ENCODE data around the gene GNB1.
A peak's percentile ranks its signal among the peaks of the same experiment; 100 is the strongest.

Gene GNB1

DNA sequence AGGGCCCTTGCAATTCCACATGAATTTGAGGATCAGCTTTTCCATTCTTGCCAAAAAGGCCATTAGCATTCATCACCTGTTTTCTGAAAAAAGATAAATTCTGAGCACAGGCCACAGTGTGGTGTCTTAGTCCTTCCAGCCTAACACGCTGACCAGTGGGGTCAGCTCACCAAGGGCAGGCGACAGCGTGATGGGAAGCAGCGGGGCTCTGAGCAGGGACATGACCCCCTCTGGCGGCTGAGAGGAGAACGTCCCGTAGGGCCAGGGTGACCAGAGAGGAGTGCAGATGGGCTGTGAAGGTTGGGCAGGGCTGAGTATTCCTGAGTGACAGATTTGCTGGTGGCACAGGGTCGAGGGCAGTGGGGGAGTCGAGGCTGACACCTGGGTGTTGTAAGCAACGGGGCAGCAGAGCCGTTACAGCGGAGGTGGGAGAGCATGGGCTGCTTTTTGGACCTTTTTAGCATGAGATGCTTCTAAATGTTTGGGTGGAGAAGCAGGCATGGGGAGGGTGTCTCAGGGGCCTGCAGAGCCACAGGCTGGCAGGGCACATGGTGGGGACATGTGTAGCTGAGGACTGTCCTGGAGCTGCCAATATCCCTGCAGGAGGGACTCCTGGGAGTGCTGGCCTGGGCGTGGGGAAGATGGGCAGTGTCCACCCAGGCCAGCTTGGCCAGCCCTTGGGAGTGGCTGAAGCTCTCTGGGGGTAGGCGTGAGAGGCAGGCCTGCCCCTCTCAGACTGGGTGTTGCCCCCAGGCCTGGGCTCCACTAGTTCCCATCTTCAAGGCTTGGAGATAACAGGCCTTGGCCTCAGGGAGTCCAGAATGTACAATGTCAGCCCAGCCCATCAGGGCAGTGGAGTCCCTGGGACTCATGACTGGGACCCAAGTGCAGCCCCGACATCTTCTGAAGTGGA is 15.6 kb upstream of the GNB1 start:
- H3K9me3 Mint-ChIP-seq: no peaks in the 10 kb centered on the region
- DNase-seq: peak; percentile 77
- H3K27me3 Mint-ChIP-seq: no peaks in the 10 kb centered on the region
- H3K4me3 Mint-ChIP-seq: no peak overlapping the region
- peaks cover 13% of the 10 kb centered on the region for H3K4me1 Mint-ChIP-seq (ENCODE audit: low read depth)
- peak overlapping the region; percentile 37 for H3K27ac Mint-ChIP-seq
- H3K36me3 Mint-ChIP-seq (ENCODE audit: low read depth): no peaks in the 10 kb centered on the region

GRCh38 chr1:1903224-1903623 is 12.3 kb upstream of the GNB1 start:
- H3K9me3 Mint-ChIP-seq: no peaks in the 10 kb centered on the region
- no peaks in the 10 kb centered on the region for H3K36me3 Mint-ChIP-seq (ENCODE audit: low read depth)
- H3K27me3 Mint-ChIP-seq: no peaks in the 10 kb centered on the region
- peaks cover 8% of the 10 kb centered on the region for H3K4me1 Mint-ChIP-seq (ENCODE audit: low read depth)
- H3K27ac Mint-ChIP-seq: no peak overlapping the region
- no peak overlapping the region for H3K4me3 Mint-ChIP-seq
- no peak for DNase-seq

- Mint-ChIP-seq H3K27ac (no peak overlapping the region), H3K9me3 (no peaks in the 10 kb centered on the region)
Observed at GRCh38 chr1:1901641-1902294, 10.9 kb upstream of the GNB1 start.

DNA sequence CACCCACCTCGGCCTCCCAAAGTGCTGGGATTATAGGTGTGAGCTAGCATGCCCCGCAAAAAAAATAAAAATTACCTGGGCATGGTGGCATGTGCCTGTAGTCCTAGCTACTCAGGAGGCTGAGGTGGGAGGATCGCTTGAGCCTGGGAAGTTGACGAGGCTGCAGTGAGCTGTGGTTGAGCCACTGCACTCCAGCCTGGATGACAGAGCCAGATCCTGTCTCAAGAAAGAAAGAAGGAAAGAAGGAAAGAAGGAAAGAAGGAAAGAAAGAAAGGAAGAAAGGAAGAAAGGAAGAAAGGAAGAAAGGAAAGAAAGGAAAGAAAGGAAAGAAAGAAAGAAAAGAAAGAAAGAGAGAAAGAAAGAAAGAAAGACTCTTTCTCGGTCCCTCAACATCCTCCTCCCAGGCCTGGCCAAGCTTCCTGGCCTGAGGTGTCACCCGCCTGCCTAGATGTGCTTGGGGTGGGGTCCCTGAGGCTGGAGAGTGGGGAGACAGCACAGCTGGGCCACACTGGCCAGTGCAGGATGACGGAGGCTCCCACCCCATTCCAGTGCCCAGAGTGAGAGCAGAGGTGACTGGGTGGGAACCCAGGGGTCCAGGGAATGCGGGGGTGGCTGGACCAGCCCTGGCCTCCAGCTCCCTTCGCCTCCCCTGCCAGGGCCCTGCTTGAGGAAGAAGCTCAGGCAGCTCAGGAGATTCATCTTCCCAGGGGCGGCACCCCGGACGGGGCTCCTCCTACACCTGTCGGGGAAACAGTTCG is 10.2 kb upstream of the GNB1 start:
- DNase-seq: no peak
- Mint-ChIP-seq H3K36me3 (ENCODE audit: low read depth) (no peaks in the 10 kb centered on the region), H3K4me1 (ENCODE audit: low read depth) (peaks cover 7% of the 10 kb centered on the region), H3K9me3 (no peaks in the 10 kb centered on the region), H3K4me3 (no peak overlapping the region), H3K27me3 (no peaks in the 10 kb centered on the region), H3K27ac (no peak overlapping the region)

More at GRCh38 chr1:1901641-1902294, 10.9 kb upstream of the GNB1 start:
- Mint-ChIP-seq H3K27me3 (no peaks in the 10 kb centered on the region), H3K4me3 (no peak overlapping the region), H3K4me1 (ENCODE audit: low read depth) (peaks cover 9% of the 10 kb centered on the region), H3K36me3 (ENCODE audit: low read depth) (no peaks in the 10 kb centered on the region)
- no peak for DNase-seq

DNA sequence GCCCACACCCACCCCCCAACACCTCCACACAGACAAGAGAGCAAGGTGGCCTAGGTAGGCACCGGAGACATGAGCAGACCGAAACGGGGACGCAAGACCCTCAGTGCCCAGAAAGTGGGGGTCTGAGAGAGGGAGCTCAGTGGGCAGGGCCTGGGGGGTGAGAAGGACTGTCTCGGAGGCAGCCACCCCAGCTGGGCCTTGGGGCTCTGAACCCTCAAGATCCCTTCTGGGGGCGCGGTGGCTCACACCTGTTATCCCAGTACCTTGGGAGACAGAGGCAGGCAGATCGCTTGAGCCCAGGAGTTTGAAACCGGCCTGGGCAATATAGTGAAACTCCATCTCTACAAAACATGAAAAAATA is 9.1 kb upstream of the GNB1 start:
- no peak for DNase-seq
- no peaks in the 10 kb centered on the region for H3K27me3 Mint-ChIP-seq
- no peaks in the 10 kb centered on the region for H3K36me3 Mint-ChIP-seq (ENCODE audit: low read depth)
- peaks cover 14% of the 10 kb centered on the region for H3K4me1 Mint-ChIP-seq (ENCODE audit: low read depth)
- no peak overlapping the region for H3K27ac Mint-ChIP-seq
- no peaks in the 10 kb centered on the region for H3K9me3 Mint-ChIP-seq
- no peak overlapping the region for H3K4me3 Mint-ChIP-seq

DNA sequence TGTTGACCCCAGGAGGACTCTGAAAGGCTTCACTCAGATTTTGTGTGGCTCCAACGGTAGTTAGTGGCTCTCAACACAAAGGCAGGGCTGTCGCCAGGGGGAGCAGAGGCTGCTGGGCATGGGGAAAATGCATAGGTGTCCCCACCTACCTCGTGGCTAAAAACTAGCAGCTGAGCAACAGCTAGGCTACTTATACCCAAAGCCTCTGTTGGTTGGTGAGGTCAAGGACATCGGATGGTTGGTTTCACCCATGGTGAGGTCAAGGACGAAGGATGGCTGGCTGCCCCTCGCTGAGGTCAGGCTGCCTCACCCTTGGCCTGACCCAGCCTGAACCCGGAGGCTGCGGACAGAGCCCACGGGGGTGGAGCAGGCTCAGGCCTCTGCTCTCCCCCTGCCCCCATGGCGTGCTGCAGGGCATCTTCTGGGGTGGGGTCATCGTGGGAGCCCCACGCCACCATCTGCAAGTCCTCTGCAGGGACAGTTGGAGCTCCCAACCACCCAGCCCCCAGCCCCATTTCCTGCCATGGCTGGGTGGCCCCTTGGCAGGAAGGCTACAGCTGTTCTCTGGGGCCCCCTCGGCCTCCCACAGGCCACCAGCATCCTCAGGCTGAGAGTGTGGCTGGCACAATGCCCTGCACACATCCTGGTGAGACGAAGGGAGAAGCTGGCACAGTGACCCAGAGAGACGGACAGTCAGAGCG is 8.5 kb upstream of the GNB1 start:
- Mint-ChIP-seq H3K9me3 (no peaks in the 10 kb centered on the region), H3K27ac (no peak overlapping the region), H3K4me1 (ENCODE audit: low read depth) (peaks cover 19% of the 10 kb centered on the region), H3K36me3 (ENCODE audit: low read depth) (no peaks in the 10 kb centered on the region), H3K4me3 (no peak overlapping the region), H3K27me3 (no peaks in the 10 kb centered on the region)
- DNase-seq: no peak

GRCh38 chr1:1898246-1898933 is 7.5 kb upstream of the GNB1 start:
- Mint-ChIP-seq H3K4me3 (no peak overlapping the region), H3K36me3 (ENCODE audit: low read depth) (no peaks in the 10 kb centered on the region), H3K27ac (no peak overlapping the region), H3K9me3 (no peaks in the 10 kb centered on the region), H3K27me3 (no peaks in the 10 kb centered on the region), H3K4me1 (ENCODE audit: low read depth) (peaks cover 27% of the 10 kb centered on the region)
- DNase-seq: no peak

DNA sequence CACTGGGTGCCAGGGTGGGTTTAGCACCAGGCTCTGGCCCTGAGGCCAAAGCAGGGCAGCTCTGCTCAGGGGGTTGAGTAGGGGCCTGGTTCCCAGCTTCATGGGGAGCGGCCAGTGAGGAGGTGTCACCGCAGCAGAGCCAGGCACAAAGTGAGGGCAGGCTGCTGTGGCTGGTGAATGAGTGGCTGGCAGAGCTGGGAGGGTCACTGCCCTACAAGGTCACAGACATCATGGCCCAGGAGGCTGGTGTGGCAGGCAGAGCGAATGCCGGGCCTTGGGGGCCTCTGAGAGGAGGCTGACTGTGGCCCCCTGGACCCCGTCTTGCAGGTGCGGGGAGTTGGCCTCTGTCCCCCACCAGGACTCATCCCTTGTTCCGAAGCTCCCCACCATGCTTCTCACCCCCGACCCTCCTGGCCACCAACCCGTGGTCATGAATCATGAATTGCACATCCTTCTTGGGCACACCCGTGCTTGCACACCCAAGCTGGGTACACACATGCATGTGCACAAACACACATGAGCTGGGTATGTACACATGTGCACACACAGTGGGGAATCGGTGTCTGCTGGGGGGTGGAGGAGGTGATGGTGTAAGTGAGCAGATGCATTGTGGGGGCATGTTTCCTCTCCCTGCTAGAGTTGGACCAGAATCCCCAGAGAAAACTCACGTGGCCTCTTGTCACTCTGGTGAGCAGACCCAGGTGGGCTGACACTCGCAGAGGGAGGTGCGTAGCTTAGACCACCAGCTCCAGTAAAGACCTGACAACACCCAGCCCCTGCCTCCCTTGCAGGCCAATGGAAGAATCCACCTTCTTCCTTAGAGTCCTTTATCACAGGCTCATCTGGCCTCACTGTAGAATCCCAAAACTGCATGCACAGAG is 4.8 kb upstream of the GNB1 start:
- H3K27me3 Mint-ChIP-seq: no peaks in the 10 kb centered on the region
- peaks cover 41% of the 10 kb centered on the region for H3K4me1 Mint-ChIP-seq (ENCODE audit: low read depth)
- no peak for DNase-seq
- no peaks in the 10 kb centered on the region for H3K9me3 Mint-ChIP-seq
- H3K27ac Mint-ChIP-seq: no peak overlapping the region
- peaks cover 8% of the 10 kb centered on the region for H3K36me3 Mint-ChIP-seq (ENCODE audit: low read depth)
- no peak overlapping the region for H3K4me3 Mint-ChIP-seq

DNA sequence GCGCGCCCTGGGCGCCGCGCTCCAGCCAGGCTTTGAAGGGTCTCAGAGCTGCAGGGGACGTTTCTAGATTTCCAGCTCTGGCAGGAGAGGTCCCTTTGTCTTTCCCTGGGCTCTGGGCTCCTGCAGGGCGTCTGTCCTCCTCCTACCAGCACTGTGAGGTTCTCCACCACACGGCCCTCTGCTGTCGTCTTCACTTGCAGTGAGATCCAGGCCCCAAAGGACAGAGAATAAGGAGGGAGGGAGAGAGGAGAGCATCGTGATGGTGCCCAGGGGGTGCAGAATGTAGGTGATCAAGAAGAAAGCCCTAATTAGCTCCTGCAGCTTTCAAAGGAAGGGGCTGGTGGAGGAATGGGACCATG is 4.2 kb upstream of the GNB1 start:
- Mint-ChIP-seq H3K4me1 (ENCODE audit: low read depth) (peaks cover 41% of the 10 kb centered on the region), H3K9me3 (no peaks in the 10 kb centered on the region), H3K27me3 (no peaks in the 10 kb centered on the region), H3K36me3 (ENCODE audit: low read depth) (peaks cover 8% of the 10 kb centered on the region), H3K4me3 (no peak overlapping the region), H3K27ac (peak overlapping the region; percentile 23)
- no peak for DNase-seq

DNA sequence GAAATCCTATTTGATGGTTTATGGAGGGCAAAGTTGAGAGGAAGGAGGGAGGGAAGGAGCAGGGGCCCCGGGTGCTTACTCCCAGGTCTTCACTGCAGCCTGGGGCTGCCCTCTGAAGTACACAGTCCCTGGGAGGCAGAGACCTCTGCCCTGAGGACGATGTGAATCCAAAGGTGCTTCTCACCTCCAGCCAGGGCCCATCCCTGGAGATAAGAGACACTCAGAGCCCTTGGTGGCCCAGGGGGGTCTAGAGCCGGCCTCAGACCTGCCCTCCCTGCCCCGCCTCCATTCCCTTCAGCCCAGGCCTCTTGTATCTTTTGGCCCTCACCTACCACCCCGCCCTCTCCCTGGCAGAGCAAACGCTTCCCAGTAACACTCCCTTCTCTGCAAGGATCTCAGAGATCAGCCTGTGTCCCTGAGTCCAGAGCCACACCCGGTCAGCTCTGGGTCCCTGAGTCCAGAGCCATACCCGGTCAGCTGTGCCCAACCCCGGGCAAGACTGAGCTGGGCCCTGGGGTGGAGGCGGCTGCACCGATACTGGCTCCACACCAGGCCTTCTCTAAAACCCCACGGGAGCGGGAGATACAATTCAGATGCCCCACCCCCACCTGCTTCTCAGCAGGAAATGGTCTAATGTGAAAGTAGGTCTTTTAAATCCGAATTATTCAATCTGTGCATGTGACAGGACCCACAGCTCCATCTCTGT is 3.6 kb upstream of the GNB1 start:
- Mint-ChIP-seq H3K4me1 (ENCODE audit: low read depth) (peaks cover 41% of the 10 kb centered on the region), H3K36me3 (ENCODE audit: low read depth) (peaks cover 9% of the 10 kb centered on the region), H3K27ac (peak overlapping the region; percentile 23), H3K9me3 (no peaks in the 10 kb centered on the region), H3K4me3 (no peak overlapping the region), H3K27me3 (no peaks in the 10 kb centered on the region)
- no peak for DNase-seq

DNA sequence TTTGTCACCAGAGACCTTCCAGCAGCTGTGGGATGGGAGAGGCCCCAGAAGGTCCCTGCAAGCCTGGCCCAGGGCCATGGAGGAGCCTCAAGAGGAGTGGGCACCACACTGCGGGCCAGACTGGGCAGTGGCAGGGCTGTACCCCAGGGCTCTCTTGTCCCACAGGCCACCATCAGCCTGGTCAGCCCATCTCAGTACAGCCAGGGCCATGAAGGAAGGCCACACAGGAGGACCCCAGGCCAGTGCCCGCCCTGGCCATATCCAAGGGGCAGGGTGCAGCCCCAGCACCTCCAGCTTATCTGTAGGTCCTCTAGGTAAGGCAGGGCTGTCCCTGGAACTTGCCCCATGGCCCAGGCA is 3.1 kb upstream of the GNB1 start:
- H3K4me3 Mint-ChIP-seq: no peak overlapping the region
- DNase-seq: no peak
- peaks cover 15% of the 10 kb centered on the region for H3K36me3 Mint-ChIP-seq (ENCODE audit: low read depth)
- H3K27me3 Mint-ChIP-seq: no peaks in the 10 kb centered on the region
- peaks cover 41% of the 10 kb centered on the region for H3K4me1 Mint-ChIP-seq (ENCODE audit: low read depth)
- H3K27ac Mint-ChIP-seq: no peak overlapping the region
- no peaks in the 10 kb centered on the region for H3K9me3 Mint-ChIP-seq

- H3K4me1 Mint-ChIP-seq (ENCODE audit: low read depth): peaks cover 47% of the 10 kb centered on the region
- peak overlapping the region; percentile 40 for H3K4me3 Mint-ChIP-seq
- H3K36me3 Mint-ChIP-seq (ENCODE audit: low read depth): peaks cover 20% of the 10 kb centered on the region
- no peak for DNase-seq
- peak overlapping the region; percentile 82 for H3K27ac Mint-ChIP-seq
- no peaks in the 10 kb centered on the region for H3K27me3 Mint-ChIP-seq
- no peaks in the 10 kb centered on the region for H3K9me3 Mint-ChIP-seq
Observed at GRCh38 chr1:1893291-1893985, 2.6 kb upstream of the GNB1 start.

All from activated T-cell treated with anti-CD3 and anti-CD28 coated beads, Interleukin-2, amount 50 U/mL, for 24 hours (primary cell).